ENCODE data around the gene MRPL28. TPM values are rescaled to one million over a fixed set of nuclear protein-coding genes. Genes with fewer than 3 reads are reported as not detected.

The MRPL28 gene
- total and polyA plus RNA-seq, 8 donors = 39.6 to 59.4 (median 46.8) TPM

DNA sequence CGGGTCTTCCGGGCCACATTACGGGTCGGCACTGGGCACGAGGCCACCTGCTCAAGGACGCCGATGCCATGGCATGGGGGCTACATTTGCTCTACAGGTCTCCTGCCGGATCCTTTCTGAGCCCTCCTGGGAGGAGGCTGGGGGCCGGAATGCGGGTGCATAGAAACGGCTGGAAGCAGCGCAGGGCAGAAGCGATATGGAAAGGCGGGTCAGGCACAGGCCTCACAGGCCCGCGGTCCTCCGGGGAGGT is 46.2 kb downstream of the MRPL28 start:
- H3K4me3 ChIP-seq = no peak overlapping the region
- H3K9me3 ChIP-seq = no peaks in the 10 kb centered on the region
- TF ChIP-seq, protein P1, sequence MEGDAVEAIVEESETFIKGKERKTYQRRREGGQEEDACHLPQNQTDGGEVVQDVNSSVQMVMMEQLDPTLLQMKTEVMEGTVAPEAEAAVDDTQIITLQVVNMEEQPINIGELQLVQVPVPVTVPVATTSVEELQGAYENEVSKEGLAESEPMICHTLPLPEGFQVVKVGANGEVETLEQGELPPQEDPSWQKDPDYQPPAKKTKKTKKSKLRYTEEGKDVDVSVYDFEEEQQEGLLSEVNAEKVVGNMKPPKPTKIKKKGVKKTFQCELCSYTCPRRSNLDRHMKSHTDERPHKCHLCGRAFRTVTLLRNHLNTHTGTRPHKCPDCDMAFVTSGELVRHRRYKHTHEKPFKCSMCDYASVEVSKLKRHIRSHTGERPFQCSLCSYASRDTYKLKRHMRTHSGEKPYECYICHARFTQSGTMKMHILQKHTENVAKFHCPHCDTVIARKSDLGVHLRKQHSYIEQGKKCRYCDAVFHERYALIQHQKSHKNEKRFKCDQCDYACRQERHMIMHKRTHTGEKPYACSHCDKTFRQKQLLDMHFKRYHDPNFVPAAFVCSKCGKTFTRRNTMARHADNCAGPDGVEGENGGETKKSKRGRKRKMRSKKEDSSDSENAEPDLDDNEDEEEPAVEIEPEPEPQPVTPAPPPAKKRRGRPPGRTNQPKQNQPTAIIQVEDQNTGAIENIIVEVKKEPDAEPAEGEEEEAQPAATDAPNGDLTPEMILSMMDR (IDR thresholded peaks at IDR 0.05) = no peak
- peaks cover 0 to 5% of the 10 kb centered on the region in 2 donors for H3K36me3 ChIP-seq
- H3K27ac ChIP-seq = no peak overlapping the region
- DNase-seq (no peak), ATAC-seq (no peak)
- H3K27me3 ChIP-seq = no peaks in the 10 kb centered on the region
- peaks cover 19 to 52% of the 10 kb centered on the region in 2 donors for H3K4me1 ChIP-seq
- intact Hi-C loops (cut with DNase I) = no loop called here

DNA sequence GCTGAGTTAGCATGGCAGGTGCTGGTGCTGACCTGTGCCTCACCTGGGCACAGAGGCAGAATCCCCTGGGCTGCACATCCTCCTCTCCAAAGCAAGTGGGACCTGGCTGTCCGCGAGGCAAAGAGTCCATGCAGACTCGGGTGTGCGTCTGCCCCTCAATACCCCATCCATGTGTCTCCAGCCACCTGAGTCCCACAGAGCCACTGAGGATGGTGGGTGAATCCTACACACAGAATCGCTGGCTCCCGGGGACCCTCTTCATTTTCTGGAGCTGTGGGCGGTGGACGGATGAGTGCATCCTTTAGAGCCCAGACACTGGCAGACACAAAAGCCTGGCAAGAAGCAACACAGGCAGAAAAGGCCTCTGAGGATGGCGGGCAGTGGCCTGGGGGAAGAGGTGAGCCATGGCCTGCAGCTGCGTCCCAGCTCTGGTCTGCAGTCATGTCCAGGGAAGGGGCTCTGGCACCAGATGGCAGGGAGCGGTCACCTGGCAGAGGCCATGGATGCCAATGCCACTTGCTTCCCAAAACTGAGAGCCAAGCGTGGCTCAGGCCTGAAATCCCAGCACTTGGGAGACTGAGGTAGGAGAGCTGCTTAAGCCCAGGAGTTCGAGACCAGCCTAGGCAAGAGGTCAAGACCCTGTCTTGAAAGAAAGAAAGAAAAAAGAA is 47.7 kb downstream of the MRPL28 start:
- Histone ChIP-seq H3K27ac (no peak overlapping the region), H3K4me3 (no peak overlapping the region), H3K4me1 (peaks cover 12 to 40% of the 10 kb centered on the region in 2 donors), H3K36me3 (peaks cover 0 to 20% of the 10 kb centered on the region in 2 donors), H3K9me3 (no peaks in the 10 kb centered on the region), H3K27me3 (no peaks in the 10 kb centered on the region)
- TF ChIP-seq, protein P1 (IDR thresholded peaks at IDR 0.05) = no peak
- no peak for ATAC-seq
- DNase-seq = no peak
- intact Hi-C loops (cut with DNase I) = no loop called here

DNA sequence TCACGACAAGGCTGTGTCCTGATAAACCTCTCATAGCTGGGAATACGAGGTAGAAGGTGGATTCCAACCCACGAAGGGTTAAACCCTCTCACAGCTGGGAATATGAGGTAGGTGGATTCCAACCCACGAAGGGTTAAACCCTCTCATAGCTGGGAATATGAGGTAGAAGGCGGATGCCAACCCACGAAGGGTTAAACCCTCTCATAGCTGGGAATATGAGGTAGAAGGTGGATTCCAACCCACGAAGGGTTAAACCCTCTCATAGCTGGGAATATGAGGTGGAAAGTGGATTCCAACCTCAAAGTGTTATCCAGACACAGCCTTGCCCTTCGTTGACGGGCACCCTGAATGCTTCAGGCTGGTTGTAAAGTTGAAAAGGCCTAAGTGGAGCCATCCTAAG is 48.8 kb downstream of the MRPL28 start:
- Histone ChIP-seq H3K27ac (no peak overlapping the region), H3K4me1 (peaks cover 2 to 29% of the 10 kb centered on the region in 2 donors), H3K9me3 (no peaks in the 10 kb centered on the region), H3K36me3 (peaks cover 0 to 27% of the 10 kb centered on the region in 2 donors), H3K4me3 (no peak overlapping the region), H3K27me3 (no peaks in the 10 kb centered on the region)
- DNase-seq (no peak), ATAC-seq (no peak)
- TF ChIP-seq, protein P1 (IDR thresholded peaks at IDR 0.05) = no peak
- intact Hi-C loops (cut with DNase I) = no loop called here

DNA sequence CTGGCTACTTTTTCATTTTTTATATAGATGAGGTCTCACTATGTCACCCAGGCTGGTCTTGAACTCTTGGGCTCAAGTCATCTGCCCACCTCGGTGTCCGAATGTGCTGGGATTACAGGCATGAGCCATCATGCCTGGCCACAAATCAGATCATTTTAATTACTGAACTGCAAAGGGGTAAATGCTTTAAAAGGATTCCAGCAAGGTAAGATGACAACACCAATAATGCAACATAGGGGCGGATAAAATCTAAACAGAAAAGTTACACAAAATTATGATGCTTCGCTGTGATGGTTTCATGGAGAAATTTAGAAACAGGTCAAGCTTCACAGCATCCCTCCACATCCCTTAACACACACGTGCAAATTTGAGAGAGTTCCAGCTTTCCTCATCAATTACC is 50.1 kb downstream of the MRPL28 start:
- Histone ChIP-seq H3K27me3 (no peaks in the 10 kb centered on the region), H3K4me1 (peaks cover 0 to 16% of the 10 kb centered on the region in 2 donors), H3K27ac (no peak overlapping the region), H3K36me3 (peaks cover 0 to 27% of the 10 kb centered on the region in 2 donors), H3K9me3 (no peaks in the 10 kb centered on the region), H3K4me3 (no peak overlapping the region)
- intact Hi-C loops (cut with DNase I) = no loop called here
- DNase-seq = no peak
- TF ChIP-seq, protein P1 (IDR thresholded peaks at IDR 0.05) = no peak
- no peak for ATAC-seq

DNA sequence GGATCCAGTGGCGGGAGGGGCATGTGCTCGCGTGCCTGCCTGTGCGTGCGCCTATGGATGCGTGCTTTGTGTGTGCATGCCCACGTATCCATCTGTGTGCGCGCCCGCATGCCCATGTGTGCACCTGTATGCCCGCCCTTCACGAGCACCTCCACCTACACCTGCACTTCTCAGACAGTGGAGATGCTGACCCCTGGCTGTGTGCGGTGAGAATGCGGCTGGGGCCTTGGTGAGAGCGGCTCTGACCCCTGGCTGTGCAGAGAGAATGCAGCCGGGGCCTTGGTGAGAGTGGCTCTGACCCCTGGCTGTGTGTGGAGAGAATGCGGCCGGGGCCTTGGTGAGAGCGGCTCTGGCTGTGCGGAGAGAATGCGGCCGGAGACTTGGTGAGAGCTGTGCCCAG is 51.7 kb downstream of the MRPL28 start:
- no peak for ATAC-seq

More for the DNA sequence above, 51.7 kb downstream of the MRPL28 start:
- peaks cover 0 to 3% of the 10 kb centered on the region in 2 donors for H3K4me1 ChIP-seq
- no peaks in the 10 kb centered on the region for H3K27me3 ChIP-seq
- H3K4me3 ChIP-seq = no peak overlapping the region
- TF ChIP-seq, protein P1 (IDR thresholded peaks at IDR 0.05) = no peak
- DNase-seq = no peak
- intact Hi-C loops (cut with DNase I) = no loop called here
- no peak overlapping the region for H3K27ac ChIP-seq
- no peaks in the 10 kb centered on the region for H3K9me3 ChIP-seq
- peaks cover 0 to 38% of the 10 kb centered on the region in 2 donors for H3K36me3 ChIP-seq
